ENCODE results near the gene ZNHIT1. TPM values are rescaled to one million over a fixed set of nuclear protein-coding genes. Genes with fewer than 3 reads are reported as not detected.

Gene ZNHIT1
- total and polyA plus RNA-seq, 4 donors, result 52.7 to 149 (median 92.4) TPM

DNA sequence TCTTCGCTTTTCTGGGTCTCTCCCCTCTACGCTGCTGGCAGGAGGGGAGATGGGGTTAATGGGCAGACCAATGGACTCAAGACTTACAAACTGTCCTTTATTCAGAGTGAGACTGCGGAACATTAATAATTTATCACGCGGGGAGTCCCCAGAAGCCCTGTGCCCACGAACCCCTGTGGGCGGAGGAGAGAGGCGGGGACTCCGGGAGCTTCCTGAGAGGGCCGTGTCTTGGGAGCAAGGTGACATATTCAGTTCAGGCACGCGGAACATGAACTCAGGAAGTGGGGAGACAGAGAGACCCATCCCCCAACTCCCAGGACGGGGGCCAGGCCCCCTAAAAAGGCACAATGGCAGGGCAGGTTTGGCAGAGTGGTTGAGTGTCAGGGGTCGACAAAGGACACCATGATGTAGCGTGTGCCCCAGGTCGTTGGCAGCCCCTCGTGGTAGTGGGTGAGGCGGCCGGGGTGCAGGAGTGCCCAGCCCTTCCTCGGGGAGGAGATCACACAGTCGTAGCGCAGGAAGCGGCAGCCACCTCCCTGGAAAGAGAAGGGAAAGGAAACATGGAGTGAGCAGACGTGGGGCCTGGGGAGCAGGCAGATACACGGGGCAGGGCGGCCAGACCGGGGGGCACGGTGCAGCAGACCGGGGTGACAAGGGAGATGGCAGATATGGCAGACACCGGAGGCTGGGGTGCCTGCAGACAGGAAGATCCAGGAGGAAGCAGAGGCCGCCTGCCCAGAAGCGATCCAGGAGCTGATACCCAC is 11.9 kb upstream of the ZNHIT1 start:
- TF ChIP-seq HNF4G (IDR thresholded peaks at IDR 0.05) (no peak), SP1 (IDR thresholded peaks at IDR 0.05) (no peak), RXRA (IDR thresholded peaks at IDR 0.05) (no peak), EGR1 (IDR thresholded peaks at IDR 0.05; ENCODE audit: low read depth in 2 of 2) (no peak), GABPA (IDR thresholded peaks at IDR 0.05 in 1 of 2, conservative IDR thresholded peaks at IDR 0.05 in 1 of 2) (no peak), FOXA1 (IDR thresholded peaks at IDR 0.05) (no peak), TAF1 (conservative IDR thresholded peaks at IDR 0.05) (no peak), HNF4A (conservative IDR thresholded peaks at IDR 0.05) (no peak), ZBTB33 (IDR thresholded peaks at IDR 0.05) (no peak)
- Histone ChIP-seq H3K9me3 (ENCODE audit: control insufficient read depth in 4 of 4, low read length in 3 of 4) (no peaks in the 10 kb centered on the region), H3K36me3 (ENCODE audit: control insufficient read depth in 4 of 4, insufficient read depth in 3 of 4, low read depth in 1 of 4, low read length in 3 of 4) (peaks cover 11 to 35% (median 18%) of the 10 kb centered on the region in 4 donors), H3K9ac (ENCODE audit: low read depth in 1 of 2, low read length in 2 of 2) (no peak overlapping the region), H3K4me1 (ENCODE audit: control insufficient read depth in 4 of 4, insufficient read depth in 4 of 4, low read length in 3 of 4) (peaks cover 2 to 14% (median 8%) of the 10 kb centered on the region in 4 donors), H3K4me3 (ENCODE audit: low read depth in 1 of 3, low read length in 3 of 3) (no peak overlapping the region), H3K27ac (ENCODE audit: low read depth in 1 of 2, low read length in 2 of 2) (no peak overlapping the region), H3K27me3 (ENCODE audit: control insufficient read depth in 4 of 4, insufficient read depth in 4 of 4, low read length in 3 of 4) (no peaks in the 10 kb centered on the region)
- 91% methylated on average over 32 of the region's 32 CpGs for WGBS
- DNase-seq (ENCODE audit: low spot score), result no peak

- Histone ChIP-seq H3K9me3 (ENCODE audit: control insufficient read depth in 4 of 4, low read length in 3 of 4) (no peaks in the 10 kb centered on the region), H3K9ac (ENCODE audit: low read depth in 1 of 2, low read length in 2 of 2) (no peak overlapping the region), H3K27me3 (ENCODE audit: control insufficient read depth in 4 of 4, insufficient read depth in 4 of 4, low read length in 3 of 4) (no peaks in the 10 kb centered on the region), H3K36me3 (ENCODE audit: control insufficient read depth in 4 of 4, insufficient read depth in 3 of 4, low read depth in 1 of 4, low read length in 3 of 4) (peaks cover 12 to 40% (median 20%) of the 10 kb centered on the region in 4 donors), H3K27ac (ENCODE audit: low read depth in 1 of 2, low read length in 2 of 2) (no peak overlapping the region), H3K4me1 (ENCODE audit: control insufficient read depth in 4 of 4, insufficient read depth in 4 of 4, low read length in 3 of 4) (peaks cover 2 to 10% (median 5%) of the 10 kb centered on the region in 4 donors), H3K4me3 (ENCODE audit: low read depth in 1 of 3, low read length in 3 of 3) (no peak overlapping the region)
- TF ChIP-seq FOXA2 (IDR thresholded peaks at IDR 0.05), result no peak
- WGBS, result 90% methylated on average over 19 of the region's 19 CpGs
- DNase-seq (ENCODE audit: low spot score), result no peak
Measured at GRCh38 chr7:101206665-101207042, 11.3 kb upstream of the ZNHIT1 start.

DNA sequence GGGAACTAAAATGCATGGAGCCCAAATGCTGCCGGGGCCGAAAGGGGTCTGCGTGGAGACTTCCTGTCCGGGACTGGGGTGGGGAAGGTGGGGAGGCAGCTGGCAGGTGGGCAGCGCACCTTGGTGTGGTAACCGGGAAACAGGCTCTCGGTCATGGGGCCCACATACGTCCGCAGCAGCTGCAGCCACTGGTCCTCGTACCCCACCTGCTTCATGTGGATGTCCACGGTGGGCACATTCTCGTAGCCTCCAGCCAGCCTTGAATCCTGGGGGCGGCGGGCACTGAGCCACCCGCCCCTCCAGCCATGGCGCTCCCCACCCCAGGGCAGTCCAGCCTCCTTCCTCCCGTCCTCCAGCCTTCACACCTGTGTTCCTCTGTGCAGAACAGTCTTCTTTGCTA is 10.5 kb upstream of the ZNHIT1 start:
- H3K4me1 ChIP-seq (ENCODE audit: control insufficient read depth in 4 of 4, insufficient read depth in 4 of 4, low read length in 3 of 4), result peaks cover 0 to 2% (median 0%) of the 10 kb centered on the region in 4 donors
- no peak for DNase-seq (ENCODE audit: low spot score)
- H3K27ac ChIP-seq (ENCODE audit: low read depth in 1 of 2, low read length in 2 of 2), result no peak overlapping the region
- H3K36me3 ChIP-seq (ENCODE audit: control insufficient read depth in 4 of 4, insufficient read depth in 3 of 4, low read depth in 1 of 4, low read length in 3 of 4), result peaks cover 12 to 45% (median 23%) of the 10 kb centered on the region in 4 donors
- TF ChIP-seq, protein P1, sequence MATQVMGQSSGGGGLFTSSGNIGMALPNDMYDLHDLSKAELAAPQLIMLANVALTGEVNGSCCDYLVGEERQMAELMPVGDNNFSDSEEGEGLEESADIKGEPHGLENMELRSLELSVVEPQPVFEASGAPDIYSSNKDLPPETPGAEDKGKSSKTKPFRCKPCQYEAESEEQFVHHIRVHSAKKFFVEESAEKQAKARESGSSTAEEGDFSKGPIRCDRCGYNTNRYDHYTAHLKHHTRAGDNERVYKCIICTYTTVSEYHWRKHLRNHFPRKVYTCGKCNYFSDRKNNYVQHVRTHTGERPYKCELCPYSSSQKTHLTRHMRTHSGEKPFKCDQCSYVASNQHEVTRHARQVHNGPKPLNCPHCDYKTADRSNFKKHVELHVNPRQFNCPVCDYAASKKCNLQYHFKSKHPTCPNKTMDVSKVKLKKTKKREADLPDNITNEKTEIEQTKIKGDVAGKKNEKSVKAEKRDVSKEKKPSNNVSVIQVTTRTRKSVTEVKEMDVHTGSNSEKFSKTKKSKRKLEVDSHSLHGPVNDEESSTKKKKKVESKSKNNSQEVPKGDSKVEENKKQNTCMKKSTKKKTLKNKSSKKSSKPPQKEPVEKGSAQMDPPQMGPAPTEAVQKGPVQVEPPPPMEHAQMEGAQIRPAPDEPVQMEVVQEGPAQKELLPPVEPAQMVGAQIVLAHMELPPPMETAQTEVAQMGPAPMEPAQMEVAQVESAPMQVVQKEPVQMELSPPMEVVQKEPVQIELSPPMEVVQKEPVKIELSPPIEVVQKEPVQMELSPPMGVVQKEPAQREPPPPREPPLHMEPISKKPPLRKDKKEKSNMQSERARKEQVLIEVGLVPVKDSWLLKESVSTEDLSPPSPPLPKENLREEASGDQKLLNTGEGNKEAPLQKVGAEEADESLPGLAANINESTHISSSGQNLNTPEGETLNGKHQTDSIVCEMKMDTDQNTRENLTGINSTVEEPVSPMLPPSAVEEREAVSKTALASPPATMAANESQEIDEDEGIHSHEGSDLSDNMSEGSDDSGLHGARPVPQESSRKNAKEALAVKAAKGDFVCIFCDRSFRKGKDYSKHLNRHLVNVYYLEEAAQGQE (IDR thresholded peaks at IDR 0.05), result no peak
- TF ChIP-seq HNF4A (conservative IDR thresholded peaks at IDR 0.05) (no peak), ATF3 (IDR thresholded peaks at IDR 0.05) (no peak), TAF1 (conservative IDR thresholded peaks at IDR 0.05) (no peak), SP1 (IDR thresholded peaks at IDR 0.05) (no peak), RXRA (IDR thresholded peaks at IDR 0.05) (no peak), NR2F2 (IDR thresholded peaks at IDR 0.05) (no peak), FOXA1 (IDR thresholded peaks at IDR 0.05) (no peak)
- TF ChIP-seq, protein P2, sequence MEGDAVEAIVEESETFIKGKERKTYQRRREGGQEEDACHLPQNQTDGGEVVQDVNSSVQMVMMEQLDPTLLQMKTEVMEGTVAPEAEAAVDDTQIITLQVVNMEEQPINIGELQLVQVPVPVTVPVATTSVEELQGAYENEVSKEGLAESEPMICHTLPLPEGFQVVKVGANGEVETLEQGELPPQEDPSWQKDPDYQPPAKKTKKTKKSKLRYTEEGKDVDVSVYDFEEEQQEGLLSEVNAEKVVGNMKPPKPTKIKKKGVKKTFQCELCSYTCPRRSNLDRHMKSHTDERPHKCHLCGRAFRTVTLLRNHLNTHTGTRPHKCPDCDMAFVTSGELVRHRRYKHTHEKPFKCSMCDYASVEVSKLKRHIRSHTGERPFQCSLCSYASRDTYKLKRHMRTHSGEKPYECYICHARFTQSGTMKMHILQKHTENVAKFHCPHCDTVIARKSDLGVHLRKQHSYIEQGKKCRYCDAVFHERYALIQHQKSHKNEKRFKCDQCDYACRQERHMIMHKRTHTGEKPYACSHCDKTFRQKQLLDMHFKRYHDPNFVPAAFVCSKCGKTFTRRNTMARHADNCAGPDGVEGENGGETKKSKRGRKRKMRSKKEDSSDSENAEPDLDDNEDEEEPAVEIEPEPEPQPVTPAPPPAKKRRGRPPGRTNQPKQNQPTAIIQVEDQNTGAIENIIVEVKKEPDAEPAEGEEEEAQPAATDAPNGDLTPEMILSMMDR (IDR thresholded peaks at IDR 0.05; ENCODE audit: low read depth, low read length, missing input control), result no peak
- H3K9ac ChIP-seq (ENCODE audit: low read depth in 1 of 2, low read length in 2 of 2), result no peak overlapping the region
- H3K9me3 ChIP-seq (ENCODE audit: control insufficient read depth in 4 of 4, low read length in 3 of 4), result no peaks in the 10 kb centered on the region
- H3K4me3 ChIP-seq (ENCODE audit: low read depth in 1 of 3, low read length in 3 of 3), result no peak overlapping the region
- WGBS, result 94% methylated on average over 17 of the region's 17 CpGs
- H3K27me3 ChIP-seq (ENCODE audit: control insufficient read depth in 4 of 4, insufficient read depth in 4 of 4, low read length in 3 of 4), result no peaks in the 10 kb centered on the region

Measured in liver (tissue), 9 donors.